DND-41 (cell line): ENCODE measurements around the gene PELI2.

Experiments
- EZH2 ChIP-seq: IDR thresholded peaks from 3 replicates; pipeline ENCODE4 v1.6.1; 2012; ENCODE audit warnings: borderline replicate concordance, low read depth, mild to moderate bottlenecking, moderate library complexity, low read length, inconsistent platforms; ENCODE audit not compliant: severe bottlenecking
- TF ChIP-seq, protein P1 (sequence below): IDR thresholded peaks from 2 replicates; pipeline ENCODE4 v1.5.1; 2012; ENCODE audit warnings: borderline replicate concordance, low read length, moderate library complexity, mild to moderate bottlenecking; ENCODE audit not compliant: poor library complexity, severe bottlenecking; ENCODE audit errors: extremely low read depth

DNA sequence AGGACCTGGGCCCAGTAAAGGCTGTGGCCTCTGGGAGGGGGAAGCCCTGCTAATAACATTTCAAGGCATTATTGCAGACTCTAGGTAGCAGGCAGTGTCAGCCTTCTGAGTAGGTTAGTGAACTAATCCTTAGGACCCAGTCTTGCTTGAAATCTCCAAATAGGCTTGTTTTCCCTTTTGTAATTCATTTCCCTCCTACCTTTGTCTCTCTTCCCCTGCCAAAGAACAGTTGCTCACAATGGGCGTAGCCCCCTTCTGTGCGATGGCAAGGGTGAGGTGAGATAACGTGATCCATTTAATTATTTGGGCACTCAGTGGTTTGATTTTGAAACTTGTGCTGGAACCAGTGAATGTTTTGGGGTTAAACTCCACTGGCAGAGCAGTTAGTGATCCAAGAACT is 10.9 kb downstream of the PELI2 start:
- TF ChIP-seq, protein P1, sequence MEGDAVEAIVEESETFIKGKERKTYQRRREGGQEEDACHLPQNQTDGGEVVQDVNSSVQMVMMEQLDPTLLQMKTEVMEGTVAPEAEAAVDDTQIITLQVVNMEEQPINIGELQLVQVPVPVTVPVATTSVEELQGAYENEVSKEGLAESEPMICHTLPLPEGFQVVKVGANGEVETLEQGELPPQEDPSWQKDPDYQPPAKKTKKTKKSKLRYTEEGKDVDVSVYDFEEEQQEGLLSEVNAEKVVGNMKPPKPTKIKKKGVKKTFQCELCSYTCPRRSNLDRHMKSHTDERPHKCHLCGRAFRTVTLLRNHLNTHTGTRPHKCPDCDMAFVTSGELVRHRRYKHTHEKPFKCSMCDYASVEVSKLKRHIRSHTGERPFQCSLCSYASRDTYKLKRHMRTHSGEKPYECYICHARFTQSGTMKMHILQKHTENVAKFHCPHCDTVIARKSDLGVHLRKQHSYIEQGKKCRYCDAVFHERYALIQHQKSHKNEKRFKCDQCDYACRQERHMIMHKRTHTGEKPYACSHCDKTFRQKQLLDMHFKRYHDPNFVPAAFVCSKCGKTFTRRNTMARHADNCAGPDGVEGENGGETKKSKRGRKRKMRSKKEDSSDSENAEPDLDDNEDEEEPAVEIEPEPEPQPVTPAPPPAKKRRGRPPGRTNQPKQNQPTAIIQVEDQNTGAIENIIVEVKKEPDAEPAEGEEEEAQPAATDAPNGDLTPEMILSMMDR: no peak
- no peak for TF ChIP-seq EZH2
